H9 (cell line): Measurements from ENCODE around the gene RNU6-9. TPM values are rescaled to one million over a fixed set of nuclear protein-coding genes. Genes with fewer than 3 reads are reported as not detected.

ENCODE experiments used
- DNase-seq: peaks from one replicate; pipeline ENCODE4 v3.0.0-alpha.2; 2017
- H2AFZ ChIP-seq: one replicate; pipeline ENCODE4 v1.6.1; 2013; ENCODE audit warnings: mild to moderate bottlenecking, low read length, control low read depth, moderate library complexity
- H2AK5ac ChIP-seq: 2 replicates; pipeline ENCODE4 v1.6.1; 2013; ENCODE audit warnings: low read length, control low read depth, mixed read lengths; ENCODE audit not compliant: insufficient read length
- H2BK120ac ChIP-seq: one replicate; pipeline ENCODE4 v1.6.1; 2013; ENCODE audit warnings: low read depth, mild to moderate bottlenecking, low read length, control low read depth, inconsistent platforms; ENCODE audit not compliant: poor library complexity, severe bottlenecking
- H2BK12ac ChIP-seq: 2 replicates; pipeline ENCODE4 v1.6.1; 2013; ENCODE audit warnings: low read length, control low read depth, mixed read lengths, low read depth; ENCODE audit not compliant: insufficient read length
- H2BK15ac ChIP-seq: 2 replicates; pipeline ENCODE4 v1.6.1; 2013; ENCODE audit warnings: low read depth, low read length, control low read depth
- H2BK20ac ChIP-seq: one replicate; pipeline ENCODE4 v1.6.1; 2013; ENCODE audit warnings: low read depth, mild to moderate bottlenecking, low read length, control low read depth, inconsistent platforms; ENCODE audit not compliant: poor library complexity, severe bottlenecking
- H2BK5ac ChIP-seq: 2 replicates; pipeline ENCODE4 v1.6.1; 2013; ENCODE audit warnings: low read length, control low read depth, mixed read lengths; ENCODE audit not compliant: insufficient read length
- H3K14ac ChIP-seq: 2 replicates; pipeline ENCODE4 v1.6.1; 2013; ENCODE audit warnings: low read length, control low read depth; ENCODE audit not compliant: insufficient read depth
- H3K18ac ChIP-seq: 2 replicates; pipeline ENCODE4 v1.6.1; 2013; ENCODE audit warnings: low read depth, mild to moderate bottlenecking, mixed read lengths, low read length, control low read depth; ENCODE audit not compliant: insufficient read length
- H3K23ac ChIP-seq: 2 replicates; pipeline ENCODE4 v1.6.1; 2013; ENCODE audit warnings: low read length, control low read depth, mixed read lengths, low read depth; ENCODE audit not compliant: insufficient read length
- H3K23me2 ChIP-seq: 2 replicates; pipeline ENCODE4 v1.6.1; 2013; ENCODE audit warnings: low read depth, mild to moderate bottlenecking, mixed read lengths, low read length, control low read depth; ENCODE audit not compliant: insufficient read length, poor library complexity, severe bottlenecking
- H3K27ac ChIP-seq: 2 replicates; pipeline ENCODE4 v1.5.1; 2013; ENCODE audit warnings: low read length, control low read depth, mixed read lengths, low read depth; ENCODE audit not compliant: insufficient read length
- H3K27me3 ChIP-seq: 2 replicates; pipeline ENCODE4 v1.6.1; 2013; ENCODE audit warnings: low read length, control low read depth, inconsistent platforms; ENCODE audit not compliant: insufficient read depth
- H3K4ac ChIP-seq: 2 replicates; pipeline ENCODE4 v1.6.1; 2013; ENCODE audit warnings: low read depth, mild to moderate bottlenecking, control low read depth, inconsistent platforms, low read length, moderate library complexity
- H3K4me1 ChIP-seq: 2 replicates; pipeline ENCODE4 v1.6.1; 2013; ENCODE audit warnings: low read length, control low read depth, inconsistent platforms; ENCODE audit not compliant: insufficient read depth
- H3K4me2 ChIP-seq: 2 replicates; pipeline ENCODE4 v1.6.1; 2013; ENCODE audit warnings: low read length, control low read depth, mixed read lengths; ENCODE audit not compliant: insufficient read length, insufficient read depth
- H3K56ac ChIP-seq: 2 replicates; pipeline ENCODE4 v1.6.1; 2013; ENCODE audit warnings: low read depth, mild to moderate bottlenecking, mixed read lengths, low read length, control low read depth; ENCODE audit not compliant: insufficient read length
- H3K79me1 ChIP-seq: 2 replicates; pipeline ENCODE4 v1.6.1; 2013; ENCODE audit warnings: low read depth, mild to moderate bottlenecking, moderate library complexity, low read length, control low read depth, inconsistent platforms; ENCODE audit not compliant: insufficient read depth, poor library complexity, severe bottlenecking
- H3K79me2 ChIP-seq: 2 replicates; pipeline ENCODE4 v1.6.1; 2013; ENCODE audit warnings: low read length, control low read depth, inconsistent platforms; ENCODE audit not compliant: insufficient read depth
- H3K9ac ChIP-seq: 2 replicates; pipeline ENCODE4 v1.6.1; 2013; ENCODE audit warnings: low read length, control low read depth, mixed read lengths; ENCODE audit not compliant: insufficient read length; ENCODE audit errors: extremely low read depth
- H3K9me3 ChIP-seq: one replicate; pipeline ENCODE4 v1.6.1; 2013; ENCODE audit warnings: low read depth, low read length, inconsistent platforms; ENCODE audit not compliant: control insufficient read depth
- H3T11ph ChIP-seq: one replicate; pipeline ENCODE4 v1.6.1; 2013; ENCODE audit warnings: mild to moderate bottlenecking, low read length, control low read depth, inconsistent platforms
- H4K20me1 ChIP-seq: one replicate; pipeline ENCODE4 v1.6.1; 2013; ENCODE audit not compliant: control insufficient read depth, insufficient read length, insufficient read depth
- H4K5ac ChIP-seq: 2 replicates; pipeline ENCODE4 v1.6.1; 2013; ENCODE audit warnings: low read depth, mild to moderate bottlenecking, mixed read lengths, low read length, control low read depth; ENCODE audit not compliant: insufficient read length
- H4K8ac ChIP-seq: replicated peaks from 2 replicates; pipeline ENCODE4 v1.6.1; 2013; ENCODE audit warnings: low read length, control low read depth, mixed read lengths, low read depth; ENCODE audit not compliant: insufficient read length
- H4K91ac ChIP-seq: 2 replicates; pipeline ENCODE4 v1.6.1; 2013; ENCODE audit warnings: low read depth, mild to moderate bottlenecking, moderate library complexity, mixed read lengths, low read length, control low read depth; ENCODE audit not compliant: insufficient read length
- H3K27ac Mint-ChIP-seq, 3 experiments: 2 replicates in 2 of 3; 3 replicates in 1 of 3; pipeline ENCODE4 v1.8.0; 2020 to 2021; ENCODE audit warnings: mixed read lengths in 3 of 3, mild to moderate bottlenecking in 1 of 3, moderate library complexity in 1 of 3
- H3K27me3 Mint-ChIP-seq: 2 replicates; pipeline ENCODE4 v1.8.0; 2021; ENCODE audit warnings: low read depth, mild to moderate bottlenecking, moderate library complexity, mixed read lengths
- H3K36me3 Mint-ChIP-seq, 3 experiments: 2 replicates in 2 of 3; 3 replicates in 1 of 3; pipeline ENCODE4 v1.8.0; 2020 to 2021; ENCODE audit warnings: low read depth in 3 of 3, mixed read lengths in 3 of 3; ENCODE audit not compliant: insufficient read depth in 1 of 3
- H3K4me1 Mint-ChIP-seq, 2 experiments: 2 replicates each; pipeline ENCODE4 v1.8.0; 2020; ENCODE audit warnings: mixed read lengths in 2 of 2
- H3K4me3 Mint-ChIP-seq, 2 experiments: 2 replicates in 1 of 2; 3 replicates in 1 of 2; pipeline ENCODE4 v1.8.0; 2020 to 2021; ENCODE audit warnings: mild to moderate bottlenecking in 2 of 2, mixed read lengths in 2 of 2, moderate library complexity in 1 of 2
- H3K9me3 Mint-ChIP-seq, 2 experiments: 2 replicates in 1 of 2; 3 replicates in 1 of 2; pipeline ENCODE4 v1.8.0; 2020; ENCODE audit warnings: mild to moderate bottlenecking in 2 of 2, mixed read lengths in 2 of 2, moderate library complexity in 1 of 2
- CTCF ChIP-seq: fragments of 200-600 bp; sonication (generic); conservative IDR thresholded peaks from 3 replicates; pipeline ENCODE4 v1.8.0; 2021; ENCODE audit warnings: antibody characterized with exemption, mild to moderate bottlenecking
- WGBS: extraction: QIAGEN DNeasy Blood & Tissue Kit; methylation state at CpG from one replicate; pipeline ENCODE4 v1.1.7; 2013; ENCODE audit warnings: missing lambda C conversion rate, low lambda C conversion rate, mixed read lengths; ENCODE audit not compliant: insufficient read length; ENCODE audit errors: extremely low coverage; 5-methylcytosine and 5-hydroxymethylcytosine counted together
- total RNA-seq: library from RNA; stranded (reverse); gene quantifications from 2 replicates; pipeline ENCODE4 v1.2.1, GENCODE V29; 2021

Gene RNU6-9
- total RNA-seq, 1 experiment from 2014 or later: not detected

GRCh38 chr19:845707-846521, 47.4 kb upstream of the RNU6-9 start:
- H2BK5ac ChIP-seq: no peak overlapping the region
- Mint-ChIP-seq H3K9me3 (peaks cover 0 to 4% of the 10 kb centered on the region in 2 experiments; a peak in 2 of 5 replicates), H3K36me3 (no peaks in the 10 kb centered on the region; a peak in 1 of 7 replicates), H3K4me1 (peaks cover 2 to 11% of the 10 kb centered on the region in 2 experiments; a peak in 2 of 4 replicates), H3K27ac (peak overlapping the region in 2 of 3 experiments; percentile 34 to 65; a peak in 1 of 7 replicates), H3K27me3 (peaks cover 62% of the 10 kb centered on the region), H3K4me3 (peak overlapping the region in 1 of 2 experiments; percentile 21; a peak in 1 of 5 replicates)
- no CpG with 5 or more reads among the region's 37 CpGs for WGBS
- H3K4me2 ChIP-seq: no peak overlapping the region
- H2BK120ac ChIP-seq: no peak overlapping the region
- no peak overlapping the region for H2BK20ac ChIP-seq
- no peaks in the 10 kb centered on the region for H3K79me1 ChIP-seq
- H3K14ac ChIP-seq: no peak overlapping the region
- peaks cover 3% of the 10 kb centered on the region; the same call in 1 of the 2 replicates for H3K27me3 ChIP-seq
- H2BK12ac ChIP-seq: no peak overlapping the region
- H3K23ac ChIP-seq: no peak overlapping the region
- no peak overlapping the region for H4K8ac ChIP-seq
- no peak overlapping the region for H2BK15ac ChIP-seq
- no peak for TF ChIP-seq CTCF
- DNase-seq: no peak
- no peak overlapping the region for H2AK5ac ChIP-seq
- no peaks in the 10 kb centered on the region for H4K20me1 ChIP-seq
- H3K27ac ChIP-seq: no peak overlapping the region
- no peak overlapping the region for H4K5ac ChIP-seq
- H3K4me1 ChIP-seq: no peaks in the 10 kb centered on the region
- no peaks in the 10 kb centered on the region for H3K79me2 ChIP-seq
- peaks cover 2% of the 10 kb centered on the region for H3K23me2 ChIP-seq
- H3K18ac ChIP-seq: no peak overlapping the region
- no peaks in the 10 kb centered on the region for H3K9me3 ChIP-seq
- no peak overlapping the region for H4K91ac ChIP-seq
- H3T11ph ChIP-seq: no peak overlapping the region
- H2AFZ ChIP-seq: no peak overlapping the region
- no peak overlapping the region for H3K56ac ChIP-seq
- no peak overlapping the region for H3K4ac ChIP-seq
- no peak overlapping the region for H3K9ac ChIP-seq
